ENCODE measurements around the gene PAK5.

PAK5 gene

DNA sequence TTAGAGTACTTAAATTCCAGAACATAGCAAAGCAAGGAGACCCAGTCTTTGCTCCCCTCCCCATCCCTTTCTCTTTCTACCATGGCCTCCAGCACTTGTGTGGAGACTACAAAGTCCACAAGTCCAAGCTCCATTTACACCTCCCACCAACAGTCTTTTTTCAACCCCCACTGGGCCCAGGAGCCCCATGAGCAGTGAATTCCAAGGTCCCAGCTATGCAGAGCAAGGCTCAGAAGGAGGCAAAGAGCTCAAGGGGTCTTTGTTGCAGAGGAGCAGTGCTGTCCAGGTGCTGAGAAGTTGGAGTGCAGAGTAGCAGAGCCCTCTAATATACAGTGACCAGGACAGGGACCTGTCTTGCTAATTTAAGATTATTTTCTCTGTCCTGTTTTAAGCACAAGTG, 9.0 kb downstream of the PAK5 start:
- no peak for DNase-seq (ENCODE audit: low spot score)

DNA sequence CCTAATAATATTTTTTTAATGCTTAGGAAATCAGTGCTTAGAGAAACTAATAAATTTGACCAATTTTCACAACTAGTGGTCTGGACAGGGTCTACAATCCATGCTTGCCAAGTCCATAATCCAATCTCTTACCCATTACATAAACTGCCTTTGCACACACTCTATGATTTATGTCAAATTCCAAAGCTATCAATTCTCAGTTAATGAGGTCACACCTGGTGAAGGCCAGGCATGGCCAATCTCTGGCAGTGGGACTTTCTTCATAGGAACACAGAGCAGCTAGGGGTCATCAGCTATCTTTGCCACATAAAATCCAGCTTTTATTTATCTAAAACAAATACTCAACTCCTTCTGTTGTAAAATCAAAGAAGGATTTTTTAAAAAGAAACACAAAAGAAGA, 21.2 kb downstream of the PAK5 start:
- DNase-seq (ENCODE audit: low spot score): no peak
- TF ChIP-seq, protein P1, sequence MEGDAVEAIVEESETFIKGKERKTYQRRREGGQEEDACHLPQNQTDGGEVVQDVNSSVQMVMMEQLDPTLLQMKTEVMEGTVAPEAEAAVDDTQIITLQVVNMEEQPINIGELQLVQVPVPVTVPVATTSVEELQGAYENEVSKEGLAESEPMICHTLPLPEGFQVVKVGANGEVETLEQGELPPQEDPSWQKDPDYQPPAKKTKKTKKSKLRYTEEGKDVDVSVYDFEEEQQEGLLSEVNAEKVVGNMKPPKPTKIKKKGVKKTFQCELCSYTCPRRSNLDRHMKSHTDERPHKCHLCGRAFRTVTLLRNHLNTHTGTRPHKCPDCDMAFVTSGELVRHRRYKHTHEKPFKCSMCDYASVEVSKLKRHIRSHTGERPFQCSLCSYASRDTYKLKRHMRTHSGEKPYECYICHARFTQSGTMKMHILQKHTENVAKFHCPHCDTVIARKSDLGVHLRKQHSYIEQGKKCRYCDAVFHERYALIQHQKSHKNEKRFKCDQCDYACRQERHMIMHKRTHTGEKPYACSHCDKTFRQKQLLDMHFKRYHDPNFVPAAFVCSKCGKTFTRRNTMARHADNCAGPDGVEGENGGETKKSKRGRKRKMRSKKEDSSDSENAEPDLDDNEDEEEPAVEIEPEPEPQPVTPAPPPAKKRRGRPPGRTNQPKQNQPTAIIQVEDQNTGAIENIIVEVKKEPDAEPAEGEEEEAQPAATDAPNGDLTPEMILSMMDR (IDR thresholded peaks at IDR 0.05; ENCODE audit: extremely low read depth, missing control alignments): no peak

More for the DNA sequence above, 9.0 kb downstream of the PAK5 start:
- TF ChIP-seq, protein P1 (IDR thresholded peaks at IDR 0.05; ENCODE audit: extremely low read depth, missing control alignments): no peak

DNA sequence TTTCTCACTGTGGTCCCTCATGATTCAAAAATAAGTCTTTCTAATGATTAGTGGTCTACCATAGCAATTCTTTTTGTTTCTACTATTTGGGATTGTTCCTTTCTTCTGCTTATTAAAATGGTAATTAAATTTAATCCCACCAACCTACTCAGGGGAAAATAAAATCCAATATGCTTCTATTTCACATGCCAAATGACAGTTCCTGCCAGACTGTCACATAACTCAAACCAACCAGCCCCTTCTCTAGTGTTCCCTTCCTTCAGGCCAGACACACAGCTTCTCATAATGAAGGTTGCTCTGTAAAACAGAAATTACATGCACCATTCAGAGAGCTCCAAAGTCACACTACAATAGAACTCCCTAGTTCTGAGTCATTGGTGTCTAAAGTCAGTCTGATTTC, 23.2 kb downstream of the PAK5 start:
- TF ChIP-seq, protein P1 (IDR thresholded peaks at IDR 0.05; ENCODE audit: extremely low read depth, missing control alignments): no peak
- no peak for DNase-seq (ENCODE audit: low spot score)

DNA sequence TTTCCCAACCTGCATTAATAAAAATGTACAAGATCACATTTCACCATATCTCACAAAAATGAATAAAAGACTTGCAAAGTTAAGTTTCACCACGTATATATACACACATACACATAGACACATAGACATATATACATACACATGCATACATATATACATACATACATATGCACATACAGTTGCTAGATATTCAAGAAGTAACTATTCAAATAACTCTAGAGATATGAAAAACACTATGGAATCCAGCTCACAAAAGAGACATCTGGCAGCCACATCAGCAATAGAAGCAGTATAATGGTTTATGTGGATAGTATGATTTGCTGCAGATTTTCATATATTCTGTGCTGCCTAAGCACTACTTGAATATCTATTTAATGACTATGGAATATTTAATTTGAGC, 28.1 kb downstream of the PAK5 start:
- TF ChIP-seq, protein P1 (IDR thresholded peaks at IDR 0.05; ENCODE audit: extremely low read depth, missing control alignments): no peak
- no peak for DNase-seq (ENCODE audit: low spot score)

DNA sequence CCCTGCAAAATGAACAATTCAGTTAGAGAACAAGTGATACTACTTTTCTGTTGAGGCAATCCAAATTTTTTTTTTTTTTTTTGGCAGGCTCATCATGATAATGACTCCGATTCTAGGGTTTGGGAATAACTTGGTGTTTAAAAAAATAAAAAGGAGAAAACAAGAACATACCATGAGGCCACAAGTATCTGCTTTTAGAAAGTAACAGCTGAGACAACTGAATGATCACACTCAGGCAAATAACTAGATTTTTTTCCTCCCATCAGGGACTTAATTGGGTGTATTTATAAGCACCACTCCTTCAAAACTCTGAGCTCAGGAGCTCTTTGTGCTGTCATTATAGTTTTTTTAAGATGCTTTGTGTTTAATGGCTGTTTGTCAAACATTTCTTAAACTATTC, 29.6 kb downstream of the PAK5 start:
- no peak for DNase-seq (ENCODE audit: low spot score)
- TF ChIP-seq, protein P1 (IDR thresholded peaks at IDR 0.05; ENCODE audit: extremely low read depth, missing control alignments): no peak

DNA sequence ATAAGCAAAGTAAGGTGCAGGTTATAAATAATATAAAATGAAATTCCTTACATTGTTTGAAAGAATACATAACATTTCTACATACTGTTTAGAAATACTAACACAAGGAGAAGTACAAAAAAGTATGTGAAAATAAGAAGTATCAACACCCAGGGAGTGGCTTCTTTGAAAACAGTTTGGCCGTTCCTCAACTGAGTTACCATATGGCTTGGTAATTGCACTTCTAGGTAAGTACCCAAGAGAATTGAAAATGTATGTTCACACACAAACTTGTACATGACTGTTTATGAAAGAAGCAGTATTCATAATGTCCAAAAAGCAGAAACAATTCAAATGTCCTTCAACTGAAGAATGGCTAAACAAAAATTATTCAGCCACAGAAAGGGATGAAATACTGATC, 30.7 kb downstream of the PAK5 start:
- TF ChIP-seq, protein P1 (IDR thresholded peaks at IDR 0.05; ENCODE audit: extremely low read depth, missing control alignments): no peak
- DNase-seq (ENCODE audit: low spot score): no peak

DNA sequence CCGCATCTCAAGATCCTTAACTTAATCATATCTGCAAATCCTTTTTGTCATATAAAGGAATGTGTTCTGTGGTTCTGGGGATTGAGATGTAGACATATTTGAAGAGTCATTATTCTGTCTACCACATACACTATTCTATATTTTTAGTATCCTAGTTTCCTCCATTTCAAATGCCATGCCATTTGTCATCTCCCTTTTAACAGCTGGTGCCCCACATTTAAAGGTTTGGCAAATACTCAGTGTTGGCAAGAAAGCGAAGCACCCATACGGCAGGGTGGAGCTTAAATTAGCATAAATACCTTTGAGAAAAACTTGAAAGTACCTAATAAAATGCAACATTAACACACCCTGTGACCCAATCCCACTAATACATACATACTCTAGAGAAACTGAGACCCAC, 31.7 kb downstream of the PAK5 start:
- TF ChIP-seq, protein P1 (IDR thresholded peaks at IDR 0.05; ENCODE audit: extremely low read depth, missing control alignments): no peak
- DNase-seq (ENCODE audit: low spot score): no peak
